Measurements from ENCODE around the gene SNAI3. TPM values are rescaled to one million over a fixed set of nuclear protein-coding genes. Genes with fewer than 3 reads are reported as not detected.
A peak's percentile ranks its signal among the peaks of the same experiment; 100 is the strongest.

Gene SNAI3
- total RNA-seq, 1 experiment from 2014 or later: 0.54 TPM

DNA sequence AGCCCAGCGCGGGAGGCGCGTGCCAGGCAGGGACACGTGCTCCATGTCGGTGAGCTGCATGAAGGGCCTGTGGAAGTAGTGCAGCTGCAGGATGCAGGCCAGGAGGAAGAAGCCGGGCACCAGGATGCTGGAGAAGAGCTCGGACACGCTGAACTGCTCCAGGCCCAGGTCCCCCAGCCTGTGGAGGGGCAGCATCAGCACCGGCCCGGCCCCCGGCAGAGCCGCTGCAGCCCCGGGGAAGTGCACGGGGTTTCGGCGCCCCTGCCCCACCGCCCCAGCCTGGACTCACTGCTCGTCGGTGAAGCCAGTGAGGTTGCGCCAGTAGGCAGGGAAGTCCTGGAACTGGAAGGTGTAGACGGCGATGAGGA, 48.0 kb upstream of the SNAI3 start:
- Mint-ChIP-seq H3K36me3 (ENCODE audit: insufficient read depth, unreplicated experiment) (peaks cover 72% of the 10 kb centered on the region), H3K4me3 (ENCODE audit: low read depth, unreplicated experiment) (no peak overlapping the region), H3K27me3 (ENCODE audit: unreplicated experiment) (no peaks in the 10 kb centered on the region), H3K9me3 (ENCODE audit: low read depth, unreplicated experiment) (no peaks in the 10 kb centered on the region), H3K4me1 (ENCODE audit: low read depth, unreplicated experiment) (peaks cover 8% of the 10 kb centered on the region), H3K27ac (ENCODE audit: unreplicated experiment) (no peak overlapping the region)
- no TSS peak for BruUV-seq (replicated peaks)
- no peak for DNase-seq
- TF ChIP-seq, protein P1, sequence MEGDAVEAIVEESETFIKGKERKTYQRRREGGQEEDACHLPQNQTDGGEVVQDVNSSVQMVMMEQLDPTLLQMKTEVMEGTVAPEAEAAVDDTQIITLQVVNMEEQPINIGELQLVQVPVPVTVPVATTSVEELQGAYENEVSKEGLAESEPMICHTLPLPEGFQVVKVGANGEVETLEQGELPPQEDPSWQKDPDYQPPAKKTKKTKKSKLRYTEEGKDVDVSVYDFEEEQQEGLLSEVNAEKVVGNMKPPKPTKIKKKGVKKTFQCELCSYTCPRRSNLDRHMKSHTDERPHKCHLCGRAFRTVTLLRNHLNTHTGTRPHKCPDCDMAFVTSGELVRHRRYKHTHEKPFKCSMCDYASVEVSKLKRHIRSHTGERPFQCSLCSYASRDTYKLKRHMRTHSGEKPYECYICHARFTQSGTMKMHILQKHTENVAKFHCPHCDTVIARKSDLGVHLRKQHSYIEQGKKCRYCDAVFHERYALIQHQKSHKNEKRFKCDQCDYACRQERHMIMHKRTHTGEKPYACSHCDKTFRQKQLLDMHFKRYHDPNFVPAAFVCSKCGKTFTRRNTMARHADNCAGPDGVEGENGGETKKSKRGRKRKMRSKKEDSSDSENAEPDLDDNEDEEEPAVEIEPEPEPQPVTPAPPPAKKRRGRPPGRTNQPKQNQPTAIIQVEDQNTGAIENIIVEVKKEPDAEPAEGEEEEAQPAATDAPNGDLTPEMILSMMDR (IDR thresholded peaks at IDR 0.05; ENCODE audit: unreplicated experiment): no peak
- CTCF ChIA-PET: no interaction called here
- intact Hi-C loops (cut with micrococcal nuclease; ENCODE audit: unreplicated experiment): no loop called here

DNA sequence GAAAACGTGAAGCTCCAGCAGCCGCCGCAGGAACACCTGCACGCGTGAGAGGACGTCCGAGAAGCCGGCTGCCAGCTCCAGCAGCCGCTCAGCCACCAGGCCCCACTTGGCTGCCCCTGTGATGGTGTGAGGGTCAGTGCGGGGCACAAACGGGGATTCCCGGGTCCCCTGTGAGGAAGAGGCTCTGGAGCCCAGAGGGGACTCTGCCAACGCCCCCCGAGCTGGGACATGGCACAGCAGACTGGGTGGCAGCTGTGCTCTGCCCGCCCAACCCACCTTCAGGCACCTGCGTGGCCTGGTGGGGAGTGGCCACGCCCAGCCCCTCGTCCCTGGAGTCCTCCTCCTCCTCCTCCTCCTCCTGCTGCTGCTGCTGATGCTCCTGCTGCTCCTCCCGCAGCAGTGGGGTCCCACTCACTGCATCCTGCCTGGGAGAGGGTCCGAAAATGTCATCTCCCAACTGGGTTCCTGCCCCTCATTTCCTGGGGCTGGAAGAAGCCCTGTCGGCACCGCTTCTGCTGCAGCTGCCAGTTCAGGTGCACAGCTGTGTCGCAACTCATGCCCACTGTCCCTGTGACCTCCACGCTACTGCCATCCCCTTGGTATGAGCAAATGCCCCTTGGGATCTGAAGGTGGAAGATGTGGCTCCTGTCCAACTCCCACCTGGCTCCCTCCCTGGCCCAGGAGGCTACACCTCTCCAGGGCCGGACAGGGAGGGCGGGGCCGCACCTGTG, 47.5 kb upstream of the SNAI3 start:
- no TSS peak for BruUV-seq (replicated peaks)
- intact Hi-C loops (cut with micrococcal nuclease; ENCODE audit: unreplicated experiment): no loop called here
- H3K27me3 Mint-ChIP-seq (ENCODE audit: unreplicated experiment): no peaks in the 10 kb centered on the region
- CTCF ChIA-PET: no interaction called here
- H3K36me3 Mint-ChIP-seq (ENCODE audit: insufficient read depth, unreplicated experiment): peaks cover 69% of the 10 kb centered on the region
- peaks cover 8% of the 10 kb centered on the region for H3K4me1 Mint-ChIP-seq (ENCODE audit: low read depth, unreplicated experiment)
- H3K9me3 Mint-ChIP-seq (ENCODE audit: low read depth, unreplicated experiment): no peaks in the 10 kb centered on the region
- no peak overlapping the region for H3K27ac Mint-ChIP-seq (ENCODE audit: unreplicated experiment)
- DNase-seq: no peak
- no peak overlapping the region for H3K4me3 Mint-ChIP-seq (ENCODE audit: low read depth, unreplicated experiment)
- TF ChIP-seq, protein P1 (IDR thresholded peaks at IDR 0.05; ENCODE audit: unreplicated experiment): no peak

DNA sequence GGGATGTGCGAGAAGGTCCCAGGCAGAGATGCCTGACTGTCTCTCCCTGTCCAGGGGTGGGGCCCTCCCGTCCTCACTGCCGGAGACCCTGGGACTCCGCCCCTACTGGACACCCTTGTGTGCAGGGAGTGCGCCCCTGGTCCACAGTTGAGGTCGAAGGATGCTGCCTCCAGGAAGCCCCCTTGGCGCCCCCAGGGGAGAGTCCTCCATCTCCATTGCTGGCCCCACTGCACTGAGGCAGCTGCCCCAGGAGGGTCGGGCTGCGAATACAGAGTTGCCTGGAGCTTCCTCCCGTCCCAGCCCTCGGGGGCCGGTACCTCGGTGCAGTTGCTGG, 46.6 kb upstream of the SNAI3 start:
- BruUV-seq (replicated peaks): TSS peak; percentile 34
- no peak overlapping the region for H3K4me3 Mint-ChIP-seq (ENCODE audit: low read depth, unreplicated experiment)
- intact Hi-C loops (cut with micrococcal nuclease; ENCODE audit: unreplicated experiment): no loop called here
- peaks cover 66% of the 10 kb centered on the region for H3K36me3 Mint-ChIP-seq (ENCODE audit: insufficient read depth, unreplicated experiment)
- no peaks in the 10 kb centered on the region for H3K9me3 Mint-ChIP-seq (ENCODE audit: low read depth, unreplicated experiment)
- H3K27ac Mint-ChIP-seq (ENCODE audit: unreplicated experiment): no peak overlapping the region
- peaks cover 8% of the 10 kb centered on the region for H3K4me1 Mint-ChIP-seq (ENCODE audit: low read depth, unreplicated experiment)
- TF ChIP-seq, protein P1 (IDR thresholded peaks at IDR 0.05; ENCODE audit: unreplicated experiment): no peak
- DNase-seq: no peak
- CTCF ChIA-PET: no interaction called here
- no peaks in the 10 kb centered on the region for H3K27me3 Mint-ChIP-seq (ENCODE audit: unreplicated experiment)

DNA sequence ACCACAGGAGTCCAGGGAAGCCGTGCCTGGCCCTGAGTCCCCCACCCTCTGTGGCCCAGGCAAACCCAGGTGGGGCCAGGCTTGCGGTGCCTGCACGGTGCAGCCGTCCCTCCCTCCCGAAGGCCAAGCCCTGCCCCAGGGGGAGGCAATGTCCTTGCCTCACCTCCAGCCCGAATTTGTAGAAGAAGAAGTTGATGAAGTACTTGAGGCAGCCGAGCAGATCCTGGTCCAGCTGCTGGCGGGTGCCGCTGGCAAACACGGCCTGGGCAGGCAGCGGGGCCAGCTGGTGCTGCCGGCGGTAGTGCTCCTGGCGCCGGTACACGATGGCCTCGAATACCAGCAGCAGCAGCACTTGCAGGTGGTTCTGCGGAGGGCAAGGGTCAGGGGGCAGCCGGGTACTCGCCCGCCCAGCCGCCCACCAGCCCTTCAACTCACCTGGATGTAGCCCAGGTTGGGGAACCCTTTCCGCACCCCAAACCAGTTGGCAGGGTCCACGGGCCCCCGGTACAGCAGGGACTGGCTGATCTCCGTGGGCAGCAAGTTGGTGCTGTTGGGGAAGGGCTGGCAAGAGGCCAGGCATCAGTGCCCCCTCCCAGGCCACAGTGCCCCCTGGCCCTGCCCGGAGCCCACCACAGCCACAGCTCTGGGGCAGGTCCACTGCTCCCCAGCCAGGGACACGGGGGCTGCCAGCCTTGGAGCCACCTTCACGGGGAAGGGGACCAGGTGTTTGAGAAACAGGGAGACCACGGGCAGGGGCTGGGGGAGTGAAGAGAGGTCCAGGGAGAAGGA, 46.1 kb upstream of the SNAI3 start:
- Mint-ChIP-seq H3K4me1 (ENCODE audit: low read depth, unreplicated experiment) (peaks cover 8% of the 10 kb centered on the region), H3K9me3 (ENCODE audit: low read depth, unreplicated experiment) (no peaks in the 10 kb centered on the region), H3K27ac (ENCODE audit: unreplicated experiment) (no peak overlapping the region), H3K36me3 (ENCODE audit: insufficient read depth, unreplicated experiment) (peaks cover 67% of the 10 kb centered on the region), H3K4me3 (ENCODE audit: low read depth, unreplicated experiment) (no peak overlapping the region), H3K27me3 (ENCODE audit: unreplicated experiment) (no peaks in the 10 kb centered on the region)
- intact Hi-C loops (cut with micrococcal nuclease; ENCODE audit: unreplicated experiment): no loop called here
- CTCF ChIA-PET: no interaction called here
- BruUV-seq (replicated peaks): no TSS peak
- TF ChIP-seq, protein P1 (IDR thresholded peaks at IDR 0.05; ENCODE audit: unreplicated experiment): no peak
- no peak for DNase-seq
